ENCODE results near the gene PDE6C. TPM values are rescaled to one million over a fixed set of nuclear protein-coding genes. Genes with fewer than 3 reads are reported as not detected.

Gene PDE6C
- total RNA-seq, 1 experiment from 2014 or later = not detected

DNA sequence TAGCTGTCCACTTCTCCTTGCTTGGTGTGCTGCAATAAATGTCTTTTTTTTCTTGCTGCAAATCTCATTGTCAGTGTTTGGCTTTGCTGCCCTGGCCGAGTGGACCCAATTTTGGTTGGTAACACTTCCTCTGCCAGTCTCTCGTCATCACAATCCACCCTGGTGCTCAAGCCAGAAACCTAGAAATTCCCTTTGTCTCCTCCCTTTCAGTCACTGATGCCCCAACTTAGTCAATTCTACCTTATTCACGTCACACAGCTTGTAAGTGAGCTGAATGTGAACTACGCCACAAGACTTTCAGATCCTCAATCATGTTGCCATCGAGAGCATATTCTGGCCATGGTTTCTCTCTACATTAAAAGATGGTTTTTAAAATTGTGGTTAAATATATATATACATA is 103.0 kb downstream of the PDE6C start:
- Mint-ChIP-seq H3K27ac (ENCODE audit: unreplicated experiment) (no peak overlapping the region), H3K9me3 (ENCODE audit: low read depth, unreplicated experiment) (no peaks in the 10 kb centered on the region), H3K27me3 (ENCODE audit: unreplicated experiment) (peaks cover 44% of the 10 kb centered on the region), H3K4me1 (ENCODE audit: low read depth, unreplicated experiment) (no peaks in the 10 kb centered on the region), H3K4me3 (ENCODE audit: low read depth, unreplicated experiment) (no peak overlapping the region), H3K36me3 (ENCODE audit: insufficient read depth, unreplicated experiment) (no peaks in the 10 kb centered on the region)
- intact Hi-C loops (cut with micrococcal nuclease; ENCODE audit: unreplicated experiment) = no loop called here
- no peak for DNase-seq
- CTCF ChIA-PET = no interaction called here
- TF ChIP-seq, protein P1, sequence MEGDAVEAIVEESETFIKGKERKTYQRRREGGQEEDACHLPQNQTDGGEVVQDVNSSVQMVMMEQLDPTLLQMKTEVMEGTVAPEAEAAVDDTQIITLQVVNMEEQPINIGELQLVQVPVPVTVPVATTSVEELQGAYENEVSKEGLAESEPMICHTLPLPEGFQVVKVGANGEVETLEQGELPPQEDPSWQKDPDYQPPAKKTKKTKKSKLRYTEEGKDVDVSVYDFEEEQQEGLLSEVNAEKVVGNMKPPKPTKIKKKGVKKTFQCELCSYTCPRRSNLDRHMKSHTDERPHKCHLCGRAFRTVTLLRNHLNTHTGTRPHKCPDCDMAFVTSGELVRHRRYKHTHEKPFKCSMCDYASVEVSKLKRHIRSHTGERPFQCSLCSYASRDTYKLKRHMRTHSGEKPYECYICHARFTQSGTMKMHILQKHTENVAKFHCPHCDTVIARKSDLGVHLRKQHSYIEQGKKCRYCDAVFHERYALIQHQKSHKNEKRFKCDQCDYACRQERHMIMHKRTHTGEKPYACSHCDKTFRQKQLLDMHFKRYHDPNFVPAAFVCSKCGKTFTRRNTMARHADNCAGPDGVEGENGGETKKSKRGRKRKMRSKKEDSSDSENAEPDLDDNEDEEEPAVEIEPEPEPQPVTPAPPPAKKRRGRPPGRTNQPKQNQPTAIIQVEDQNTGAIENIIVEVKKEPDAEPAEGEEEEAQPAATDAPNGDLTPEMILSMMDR (IDR thresholded peaks at IDR 0.05; ENCODE audit: unreplicated experiment) = no peak
- BruUV-seq (replicated peaks) = no TSS peak

Other genes with a start within 250 kb of the PDE6C start
- gene MYOF, start 130.2 kb upstream of the PDE6C start, total RNA-seq (2022) = 468 and 474 TPM in 2 replicates
- 46.9 and 52.2 TPM in 2 replicates for gene CEP55, start 115.9 kb upstream of the PDE6C start, total RNA-seq (2022)
- gene FFAR4, start 45.9 kb upstream of the PDE6C start, total RNA-seq (2022) = 0.61 and 0.97 TPM in 2 replicates
- 1.5 and 2.6 TPM in 2 replicates for gene RBP4, start 11.3 kb upstream of the PDE6C start, total RNA-seq (2022)
- 6.5 and 7.6 TPM in 2 replicates for gene FRA10AC1, start 90.1 kb downstream of the PDE6C start, total RNA-seq (2022)
- not detected in 2 replicates for gene LGI1, start 145.4 kb downstream of the PDE6C start, total RNA-seq (2022)

Measured in Calu3 (cell line).